Sigmoid colon (tissue), 7 donors: ENCODE data around the gene MVB12B. TPM values are rescaled to one million over a fixed set of nuclear protein-coding genes. Genes with fewer than 3 reads are reported as not detected.

Experiments
- DNase-seq: peaks from one replicate; pipeline ENCODE4 v3.0.0-alpha.2; 2019
- H3K27ac ChIP-seq, 4 donors: fragments of 200-600 bp; sonication (generic); one replicate each; pipeline ENCODE4 v1.5.1; 2016 to 2019; ENCODE audit warnings: mild to moderate bottlenecking in 1 of 4
- H3K27me3 ChIP-seq, 3 donors: fragments of 200-600 bp; sonication (generic); one replicate each; pipeline ENCODE4 v1.5.1; 2019; ENCODE audit warnings: mild to moderate bottlenecking in 1 of 3
- H3K36me3 ChIP-seq, 4 donors: fragments of 200-600 bp; sonication (generic); one replicate each; pipeline ENCODE4 v1.5.1; 2016 to 2019
- H3K4me1 ChIP-seq, 4 donors: fragments of 200-600 bp; sonication (generic); one replicate each; pipeline ENCODE4 v1.5.1; 2017 to 2019
- H3K4me3 ChIP-seq, 4 donors: fragments of 200-600 bp; sonication (generic); one replicate each; pipeline ENCODE4 v1.5.1; 2017 to 2019; ENCODE audit warnings: mild to moderate bottlenecking in 2 of 4, moderate library complexity in 1 of 4
- H3K9me3 ChIP-seq, 4 donors: fragments of 200-600 bp in 3 of 4; sonication (generic) in 3 of 4; one replicate each; pipeline versions ENCODE4 v1.5.1 to v1.6.1; 2013 to 2019
- CTCF ChIP-seq, 4 experiments: fragments of 450-650 bp in 3 of 4; fragments of 200-600 bp in 1 of 4; IDR thresholded peaks; one replicate each; pipeline ENCODE4 v1.5.1; 2016 to 2019; ENCODE audit warnings: antibody characterized with exemption in 4 of 4, mild to moderate bottlenecking in 3 of 4, moderate library complexity in 2 of 4
- EP300 ChIP-seq, 4 donors: sonication (generic); formaldehyde crosslinking; IDR thresholded peaks; one replicate each; pipeline ENCODE4 v1.6.1; 2017; ENCODE audit warnings: antibody characterized with exemption in 4 of 4
- POLR2A ChIP-seq, 2 donors: fragments of 450-650 bp; IDR thresholded peaks; one replicate each; pipeline ENCODE4 v1.6.1; 2016; ENCODE audit warnings: antibody characterized with exemption in 2 of 2, mild to moderate bottlenecking in 2 of 2, moderate library complexity in 2 of 2
- POLR2AphosphoS5 ChIP-seq, 4 donors: sonication (generic); formaldehyde crosslinking; IDR thresholded peaks; one replicate each; pipeline ENCODE4 v1.6.1; 2017; ENCODE audit warnings: antibody characterized with exemption in 4 of 4
- WGBS, 2 donors: extraction: QIAGEN DNeasy Blood & Tissue Kit; methylation state at CpG; one replicate each; pipeline ENCODE4 v1.1.7; 2013; 5-methylcytosine and 5-hydroxymethylcytosine counted together
- intact Hi-C: fragments of 100-400 bp; cut with DNase I; formaldehyde crosslinking; loops from one replicate; pipeline ENCODE4 v1.15.1; 2023
- polyA plus RNA-seq, 3 donors: library from polyadenylated mRNA; stranded (reverse); fragments of 200-250 nt; gene quantifications; one replicate each; pipeline ENCODE4 v1.2.3, GENCODE V29; 2013
- total RNA-seq, 4 donors: library from RNA; depleted of rRNA; stranded (reverse); fragments of >200 nt; gene quantifications; one replicate each; pipeline ENCODE4 v1.1.0, GENCODE V29; 2016
- donor health status: healthy with polysubstance abuse.
- donor health status: Bipolar disorder and iron deficiency.
- donor health status: healthy.

The MVB12B gene
- total and polyA plus RNA-seq, 7 donors = 5.1 to 14.4 (median 12.2) TPM

DNA sequence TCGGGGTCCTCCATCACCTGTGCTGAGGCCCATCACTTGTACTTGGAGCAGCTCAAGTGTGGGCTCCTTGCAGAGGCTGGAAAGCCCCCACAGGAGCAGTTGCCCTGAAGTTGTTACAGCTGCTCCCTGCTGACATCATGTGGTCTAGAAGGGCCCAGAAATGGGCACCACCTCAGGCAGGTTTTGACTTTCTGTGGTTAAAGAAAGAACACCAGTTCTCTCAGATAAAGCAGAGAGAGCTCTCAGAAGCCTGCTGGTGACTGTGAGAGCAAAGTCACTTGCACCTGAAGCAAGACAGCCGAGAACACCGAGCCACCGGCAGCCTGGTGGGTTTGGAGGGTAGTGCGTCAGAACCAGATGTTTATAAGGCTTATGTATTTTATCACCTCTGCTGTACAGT lies 70.4 kb downstream of the MVB12B start:
- TF ChIP-seq POLR2AphosphoS5 (IDR thresholded peaks at IDR 0.05) (no peak), CTCF (IDR thresholded peaks at IDR 0.05) (peak in 1 of 4 experiments; percentile 8)
- Histone ChIP-seq H3K27me3 (no peaks in the 10 kb centered on the region), H3K27ac (no peak overlapping the region), H3K36me3 (peaks cover 0 to 52% (median 2%) of the 10 kb centered on the region in 4 donors), H3K4me1 (peaks cover 0 to 24% (median 17%) of the 10 kb centered on the region in 4 donors), H3K4me3 (no peak overlapping the region), H3K9me3 (no peaks in the 10 kb centered on the region)
- no peak for DNase-seq
- 34 to 44% methylated on average over 5 of the region's 5 CpGs for WGBS, 2 donors
- intact Hi-C loops = loop anchor here (2.0 to 5.0 kb wide), 3 partner anchors 70 to 990 kb away; partner anchors contain the start of gene MVB12B

GRCh38 chr9:126398403-126399058 lies 71.9 kb downstream of the MVB12B start:
- H3K27me3 ChIP-seq = no peaks in the 10 kb centered on the region
- 25 to 30% methylated on average over 25 of the region's 25 CpGs for WGBS, 2 donors
- TF ChIP-seq POLR2AphosphoS5 (IDR thresholded peaks at IDR 0.05) = no peak
- no peak for TF ChIP-seq EP300 (IDR thresholded peaks at IDR 0.05)
- peak; percentile 76 to 95 (median 92) for TF ChIP-seq CTCF (IDR thresholded peaks at IDR 0.05)
- no peak for TF ChIP-seq POLR2A (IDR thresholded peaks at IDR 0.05)
- H3K36me3 ChIP-seq = peaks cover 0 to 56% (median 2%) of the 10 kb centered on the region in 4 donors
- intact Hi-C loops = loop anchor here (5.0 kb wide), 2 partner anchors 71 to 991 kb away; partner anchors contain the start of gene MVB12B
- H3K4me3 ChIP-seq = no peak overlapping the region
- peaks cover 0 to 10% (median 3%) of the 10 kb centered on the region in 4 donors for H3K4me1 ChIP-seq
- no peak overlapping the region for H3K27ac ChIP-seq
- peak; percentile 86 for DNase-seq
- no peaks in the 10 kb centered on the region for H3K9me3 ChIP-seq

DNA sequence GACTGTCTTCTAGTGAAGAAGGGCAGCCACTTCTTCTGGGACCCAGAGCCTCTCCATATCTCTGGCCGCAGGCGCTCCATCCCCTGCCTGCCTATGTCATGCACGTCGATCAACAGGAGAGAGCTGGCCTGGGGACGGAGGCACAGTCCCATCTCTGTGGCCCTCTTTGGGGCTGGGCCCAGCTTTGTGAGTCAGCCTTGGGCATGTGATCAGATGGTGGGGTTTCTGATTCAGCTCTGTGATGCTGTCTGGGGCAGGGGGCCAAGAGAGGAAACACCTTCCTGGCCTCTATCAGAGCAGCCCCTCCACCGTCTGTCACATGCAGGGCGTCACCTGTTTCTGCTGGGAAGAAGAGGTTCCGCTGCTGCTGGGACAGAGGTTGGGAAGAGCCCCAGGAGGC lies 72.6 kb downstream of the MVB12B start:
- Histone ChIP-seq H3K27me3 (no peaks in the 10 kb centered on the region), H3K36me3 (peaks cover 0 to 54% (median 3%) of the 10 kb centered on the region in 4 donors), H3K4me1 (peaks cover 0 to 7% (median 3%) of the 10 kb centered on the region in 4 donors), H3K4me3 (no peak overlapping the region), H3K9me3 (no peaks in the 10 kb centered on the region), H3K27ac (no peak overlapping the region)
- 94 to 96% methylated on average over 8 of the region's 8 CpGs for WGBS, 2 donors
- TF ChIP-seq POLR2A (IDR thresholded peaks at IDR 0.05) (no peak), POLR2AphosphoS5 (IDR thresholded peaks at IDR 0.05) (no peak)
- intact Hi-C loops = loop anchor here (5.0 kb wide), 2 partner anchors 72 to 992 kb away; partner anchors contain the start of gene MVB12B
- DNase-seq = no peak

DNA sequence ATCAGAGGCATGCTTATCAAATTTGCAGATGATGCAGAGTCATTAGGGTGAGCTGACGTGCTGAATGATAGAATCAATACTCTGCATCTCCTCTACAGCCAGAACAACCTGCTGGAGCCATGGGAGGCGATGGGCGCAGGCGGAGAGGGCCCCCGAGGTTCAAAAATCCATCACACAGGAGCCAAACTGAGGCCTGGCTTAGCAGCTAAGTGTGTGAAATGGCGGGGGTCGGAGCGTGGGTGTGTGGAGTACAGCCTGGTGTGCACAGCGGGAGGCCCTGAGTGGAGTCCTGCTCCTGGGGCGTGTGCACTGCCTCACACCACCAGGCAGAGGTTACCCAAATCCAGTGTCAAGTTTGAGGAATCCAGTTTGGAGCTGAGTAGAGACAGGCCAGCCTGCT lies 73.2 kb downstream of the MVB12B start:
- Histone ChIP-seq H3K27ac (no peak overlapping the region), H3K27me3 (no peaks in the 10 kb centered on the region), H3K36me3 (peaks cover 0 to 50% (median 4%) of the 10 kb centered on the region in 4 donors), H3K4me1 (peaks cover 0 to 7% (median 3%) of the 10 kb centered on the region in 4 donors), H3K9me3 (no peaks in the 10 kb centered on the region), H3K4me3 (no peak overlapping the region)
- DNase-seq = no peak
- 95% methylated on average over 10 of the region's 10 CpGs for WGBS, 2 donors
- TF ChIP-seq POLR2AphosphoS5 (IDR thresholded peaks at IDR 0.05) (no peak), POLR2A (IDR thresholded peaks at IDR 0.05) (no peak), EP300 (IDR thresholded peaks at IDR 0.05) (no peak), CTCF (IDR thresholded peaks at IDR 0.05) (no peak)
- intact Hi-C loops = loop anchor here (5.0 kb wide), 2 partner anchors 72 to 992 kb away; partner anchors contain the start of gene MVB12B

DNA sequence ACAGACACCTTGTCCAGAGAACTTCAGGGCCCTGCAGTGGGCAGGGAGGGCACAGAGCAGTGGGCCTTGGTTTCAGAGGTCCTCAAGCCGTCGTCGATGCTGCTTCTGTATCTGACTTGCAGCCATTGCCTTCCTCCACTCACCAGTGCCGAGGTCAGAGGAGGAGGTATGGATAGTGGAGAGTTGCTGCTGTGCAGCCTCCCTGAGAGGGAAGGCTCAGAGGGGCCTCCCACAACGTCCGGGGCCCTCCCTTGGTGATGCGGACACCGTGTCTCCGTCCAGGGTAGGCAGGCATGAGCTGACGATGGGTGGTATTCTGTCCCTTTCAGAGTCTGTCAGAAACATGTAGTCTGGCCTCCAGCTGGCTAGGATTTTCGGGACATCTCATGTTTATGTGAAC lies 73.9 kb downstream of the MVB12B start:
- intact Hi-C loops = no loop called here
- no peaks in the 10 kb centered on the region for H3K27me3 ChIP-seq
- H3K4me3 ChIP-seq = no peak overlapping the region
- peaks cover 0 to 43% (median 4%) of the 10 kb centered on the region in 4 donors for H3K36me3 ChIP-seq
- H3K9me3 ChIP-seq = no peaks in the 10 kb centered on the region
- no peak for DNase-seq
- WGBS, 2 donors = 86 to 88% methylated on average over 11 of the region's 11 CpGs
- H3K4me1 ChIP-seq = peaks cover 0 to 7% (median 3%) of the 10 kb centered on the region in 4 donors
- no peak overlapping the region for H3K27ac ChIP-seq
- TF ChIP-seq POLR2A (IDR thresholded peaks at IDR 0.05) (no peak), CTCF (IDR thresholded peaks at IDR 0.05) (no peak), POLR2AphosphoS5 (IDR thresholded peaks at IDR 0.05) (no peak), EP300 (IDR thresholded peaks at IDR 0.05) (no peak)
